ENCODE results near the gene TTLL9. TPM values are rescaled to one million over a fixed set of nuclear protein-coding genes. Genes with fewer than 3 reads are reported as not detected.
A peak's percentile ranks its signal among the peaks of the same experiment; 100 is the strongest.

Gene TTLL9
- total RNA-seq, 1 donor from 2014 or later, result 2.4 TPM

GRCh38 chr20:31956556-31957526 is 86.4 kb downstream of the TTLL9 start:
- Mint-ChIP-seq H3K36me3 (ENCODE audit: insufficient read depth) (no peaks in the 10 kb centered on the region), H3K9me3 (ENCODE audit: low read depth) (no peaks in the 10 kb centered on the region), H3K27ac (no peak overlapping the region), H3K27me3 (peaks cover 60% of the 10 kb centered on the region), H3K4me1 (ENCODE audit: low read depth) (no peaks in the 10 kb centered on the region), H3K4me3 (ENCODE audit: low read depth) (no peak overlapping the region)
- TF ChIP-seq CTCF (IDR thresholded peaks at IDR 0.05; ENCODE audit: unreplicated experiment), result no peak
- no peak for DNase-seq (ENCODE audit: low spot score, unreplicated experiment)

GRCh38 chr20:31962761-31963160 is 92.3 kb downstream of the TTLL9 start:
- TF ChIP-seq CTCF (IDR thresholded peaks at IDR 0.05; ENCODE audit: unreplicated experiment), result no peak
- no peak for DNase-seq (ENCODE audit: low spot score, unreplicated experiment)
- H3K36me3 Mint-ChIP-seq (ENCODE audit: insufficient read depth), result no peaks in the 10 kb centered on the region
- H3K4me1 Mint-ChIP-seq (ENCODE audit: low read depth), result no peaks in the 10 kb centered on the region
- H3K27ac Mint-ChIP-seq, result no peak overlapping the region
- no peaks in the 10 kb centered on the region for H3K9me3 Mint-ChIP-seq (ENCODE audit: low read depth)
- H3K27me3 Mint-ChIP-seq, result peaks cover 71% of the 10 kb centered on the region
- no peak overlapping the region for H3K4me3 Mint-ChIP-seq (ENCODE audit: low read depth)

GRCh38 chr20:31963889-31964288 is 93.5 kb downstream of the TTLL9 start:
- Mint-ChIP-seq H3K9me3 (ENCODE audit: low read depth) (no peaks in the 10 kb centered on the region), H3K4me3 (ENCODE audit: low read depth) (no peak overlapping the region), H3K27ac (no peak overlapping the region), H3K36me3 (ENCODE audit: insufficient read depth) (no peaks in the 10 kb centered on the region), H3K4me1 (ENCODE audit: low read depth) (peaks cover 2% of the 10 kb centered on the region), H3K27me3 (peaks cover 70% of the 10 kb centered on the region)
- no peak for TF ChIP-seq CTCF (IDR thresholded peaks at IDR 0.05; ENCODE audit: unreplicated experiment)
- DNase-seq (ENCODE audit: low spot score, unreplicated experiment), result no peak

- no peak for DNase-seq (ENCODE audit: low spot score, unreplicated experiment)
- H3K4me3 Mint-ChIP-seq (ENCODE audit: low read depth), result peak overlapping the region; percentile 63
- H3K9me3 Mint-ChIP-seq (ENCODE audit: low read depth), result no peaks in the 10 kb centered on the region
- TF ChIP-seq CTCF (IDR thresholded peaks at IDR 0.05; ENCODE audit: unreplicated experiment), result no peak
- peaks cover 74% of the 10 kb centered on the region for H3K27me3 Mint-ChIP-seq
- H3K27ac Mint-ChIP-seq, result no peak overlapping the region
- H3K36me3 Mint-ChIP-seq (ENCODE audit: insufficient read depth), result no peaks in the 10 kb centered on the region
- peaks cover 2% of the 10 kb centered on the region for H3K4me1 Mint-ChIP-seq (ENCODE audit: low read depth)
Measured at GRCh38 chr20:31966991-31967655, 96.7 kb downstream of the TTLL9 start.

- Mint-ChIP-seq H3K27ac (no peak within 1 kb of the TSS), H3K27me3 (peaks cover 72% of the 10 kb centered on the region), H3K9me3 (ENCODE audit: low read depth) (no peaks in the 10 kb centered on the region), H3K4me3 (ENCODE audit: low read depth) (peak within 1 kb of the TSS; percentile 85), H3K36me3 (ENCODE audit: insufficient read depth) (no peaks in the 10 kb centered on the region), H3K4me1 (ENCODE audit: low read depth) (peaks cover 6% of the 10 kb centered on the region)
- DNase-seq (ENCODE audit: low spot score, unreplicated experiment), result no peak
- no peak for TF ChIP-seq CTCF (IDR thresholded peaks at IDR 0.05; ENCODE audit: unreplicated experiment)
Measured at GRCh38 chr20:31967830-31968249, 97.4 kb downstream of the TTLL9 start, which contains the start of gene XKR7. Gene XKR7 (plus strand): TSS chr20:31968151. CDS start chr20:31968176, 25 bp downstream.
